ENCODE data around the gene TTC16.

DNA sequence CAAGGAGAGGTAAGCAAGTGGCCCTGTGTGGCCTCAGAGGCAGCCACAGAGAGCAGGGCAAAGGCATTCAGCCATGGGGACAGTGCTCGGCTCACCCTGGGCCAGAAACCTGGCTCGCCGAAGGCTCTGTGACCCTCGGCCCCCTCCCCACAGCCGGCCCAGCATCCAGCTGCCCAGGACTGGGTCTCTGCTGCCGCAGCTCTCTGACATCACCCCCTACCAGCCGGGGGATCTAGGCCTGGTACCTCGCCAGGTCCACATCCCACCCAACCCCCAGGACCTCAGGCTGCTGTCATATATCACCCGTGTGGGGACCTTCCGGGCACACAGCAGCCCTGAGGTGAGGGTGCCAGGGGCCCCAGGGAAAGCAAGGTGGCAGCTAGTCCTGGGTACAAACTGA is 3.0 kb upstream of the TTC16 start:
- TF ChIP-seq, protein P1, sequence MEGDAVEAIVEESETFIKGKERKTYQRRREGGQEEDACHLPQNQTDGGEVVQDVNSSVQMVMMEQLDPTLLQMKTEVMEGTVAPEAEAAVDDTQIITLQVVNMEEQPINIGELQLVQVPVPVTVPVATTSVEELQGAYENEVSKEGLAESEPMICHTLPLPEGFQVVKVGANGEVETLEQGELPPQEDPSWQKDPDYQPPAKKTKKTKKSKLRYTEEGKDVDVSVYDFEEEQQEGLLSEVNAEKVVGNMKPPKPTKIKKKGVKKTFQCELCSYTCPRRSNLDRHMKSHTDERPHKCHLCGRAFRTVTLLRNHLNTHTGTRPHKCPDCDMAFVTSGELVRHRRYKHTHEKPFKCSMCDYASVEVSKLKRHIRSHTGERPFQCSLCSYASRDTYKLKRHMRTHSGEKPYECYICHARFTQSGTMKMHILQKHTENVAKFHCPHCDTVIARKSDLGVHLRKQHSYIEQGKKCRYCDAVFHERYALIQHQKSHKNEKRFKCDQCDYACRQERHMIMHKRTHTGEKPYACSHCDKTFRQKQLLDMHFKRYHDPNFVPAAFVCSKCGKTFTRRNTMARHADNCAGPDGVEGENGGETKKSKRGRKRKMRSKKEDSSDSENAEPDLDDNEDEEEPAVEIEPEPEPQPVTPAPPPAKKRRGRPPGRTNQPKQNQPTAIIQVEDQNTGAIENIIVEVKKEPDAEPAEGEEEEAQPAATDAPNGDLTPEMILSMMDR (IDR thresholded peaks at IDR 0.05), result no peak
- TF ChIP-seq POLR2A (IDR thresholded peaks at IDR 0.05) (no peak), POLR2AphosphoS5 (IDR thresholded peaks at IDR 0.05) (no peak), EP300 (IDR thresholded peaks at IDR 0.05) (no peak)

Data from suprapubic skin (tissue), 4 donors.